Neural cell (in vitro differentiated cells): Measurements from ENCODE around the gene TLNRD1.

Source experiments
- CTCF ChIP-seq: fragments of 450-650 bp; IDR thresholded peaks from 2 replicates; pipeline ENCODE4 v1.5.1; 2014; ENCODE audit warnings: antibody characterized with exemption, mild to moderate bottlenecking, moderate library complexity; ENCODE audit not compliant: poor library complexity, severe bottlenecking
- EP300 ChIP-seq: fragments of 450-650 bp; conservative IDR thresholded peaks from 2 replicates; pipeline ENCODE4 v1.6.1; 2014; ENCODE audit warnings: antibody characterized with exemption, mild to moderate bottlenecking, moderate library complexity; ENCODE audit not compliant: poor library complexity, severe bottlenecking
- POLR2AphosphoS5 ChIP-seq: IDR thresholded peaks from 2 replicates; pipeline ENCODE4 v1.6.1; 2012
- TF ChIP-seq, protein P1 (sequence below): IDR thresholded peaks from 2 replicates; pipeline ENCODE4 v1.6.1; 2012; ENCODE audit warnings: borderline replicate concordance

- no peak for TF ChIP-seq CTCF
- no peak for TF ChIP-seq POLR2AphosphoS5
- TF ChIP-seq, protein P1, sequence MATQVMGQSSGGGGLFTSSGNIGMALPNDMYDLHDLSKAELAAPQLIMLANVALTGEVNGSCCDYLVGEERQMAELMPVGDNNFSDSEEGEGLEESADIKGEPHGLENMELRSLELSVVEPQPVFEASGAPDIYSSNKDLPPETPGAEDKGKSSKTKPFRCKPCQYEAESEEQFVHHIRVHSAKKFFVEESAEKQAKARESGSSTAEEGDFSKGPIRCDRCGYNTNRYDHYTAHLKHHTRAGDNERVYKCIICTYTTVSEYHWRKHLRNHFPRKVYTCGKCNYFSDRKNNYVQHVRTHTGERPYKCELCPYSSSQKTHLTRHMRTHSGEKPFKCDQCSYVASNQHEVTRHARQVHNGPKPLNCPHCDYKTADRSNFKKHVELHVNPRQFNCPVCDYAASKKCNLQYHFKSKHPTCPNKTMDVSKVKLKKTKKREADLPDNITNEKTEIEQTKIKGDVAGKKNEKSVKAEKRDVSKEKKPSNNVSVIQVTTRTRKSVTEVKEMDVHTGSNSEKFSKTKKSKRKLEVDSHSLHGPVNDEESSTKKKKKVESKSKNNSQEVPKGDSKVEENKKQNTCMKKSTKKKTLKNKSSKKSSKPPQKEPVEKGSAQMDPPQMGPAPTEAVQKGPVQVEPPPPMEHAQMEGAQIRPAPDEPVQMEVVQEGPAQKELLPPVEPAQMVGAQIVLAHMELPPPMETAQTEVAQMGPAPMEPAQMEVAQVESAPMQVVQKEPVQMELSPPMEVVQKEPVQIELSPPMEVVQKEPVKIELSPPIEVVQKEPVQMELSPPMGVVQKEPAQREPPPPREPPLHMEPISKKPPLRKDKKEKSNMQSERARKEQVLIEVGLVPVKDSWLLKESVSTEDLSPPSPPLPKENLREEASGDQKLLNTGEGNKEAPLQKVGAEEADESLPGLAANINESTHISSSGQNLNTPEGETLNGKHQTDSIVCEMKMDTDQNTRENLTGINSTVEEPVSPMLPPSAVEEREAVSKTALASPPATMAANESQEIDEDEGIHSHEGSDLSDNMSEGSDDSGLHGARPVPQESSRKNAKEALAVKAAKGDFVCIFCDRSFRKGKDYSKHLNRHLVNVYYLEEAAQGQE: no peak
- no peak for TF ChIP-seq EP300
Measured at GRCh38 chr15:81014446-81015093, 13.8 kb downstream of the TLNRD1 start.
